ENCODE data around the gene ROCK2.

The ROCK2 gene

DNA sequence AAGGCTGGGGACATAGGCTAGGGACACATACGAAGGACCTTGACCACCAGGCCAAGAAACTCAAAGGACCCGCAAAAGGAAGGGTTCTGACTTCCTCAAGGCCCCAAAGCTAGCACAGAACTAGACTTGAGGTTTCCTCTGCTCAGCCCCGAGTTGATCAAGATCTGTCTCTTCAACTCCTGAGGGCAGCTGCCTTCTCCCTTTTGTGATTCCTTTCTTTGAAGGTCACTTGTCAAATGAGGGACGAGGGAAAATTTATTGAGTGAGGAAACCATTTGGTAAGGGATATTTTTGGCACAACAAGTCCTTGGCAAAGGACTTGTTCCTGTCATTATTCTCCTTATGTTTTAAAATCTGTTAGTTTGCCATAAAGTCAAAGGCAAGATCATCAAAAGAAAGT is 12.3 kb upstream of the ROCK2 start:
- CTCF ChIA-PET = interaction anchor here (0.7 to 1.0 kb wide), 2 partner anchors 11 to 36 kb away, joined by 3 to 4 read pairs; no protein-coding TSS in a partner anchor
- Histone ChIP-seq H3K4me3 (ENCODE audit: low read depth, low read length) (no peak overlapping the region), H3K4me1 (ENCODE audit: control insufficient read depth, insufficient read depth, low read length) (no peaks in the 10 kb centered on the region), H3K27ac (ENCODE audit: extremely low read depth, low read depth, low read length) (no peak overlapping the region), H3K36me3 (ENCODE audit: control insufficient read depth in 2 of 2, insufficient read depth in 1 of 2, low read length in 2 of 2) (no peaks in the 10 kb centered on the region), H3K9me3 (ENCODE audit: control insufficient read depth, insufficient read depth, low read depth, low read length) (no peaks in the 10 kb centered on the region)
- POLR2A ChIA-PET = no interaction called here
- TF ChIP-seq REPIN1 (tag by site-specific recombination; IDR thresholded peaks at IDR 0.05; ENCODE audit: low read depth) = no peak
- TF ChIP-seq ZNF626 (tag by site-specific recombination; IDR thresholded peaks at IDR 0.05) = no peak
- TF ChIP-seq, protein P1, sequence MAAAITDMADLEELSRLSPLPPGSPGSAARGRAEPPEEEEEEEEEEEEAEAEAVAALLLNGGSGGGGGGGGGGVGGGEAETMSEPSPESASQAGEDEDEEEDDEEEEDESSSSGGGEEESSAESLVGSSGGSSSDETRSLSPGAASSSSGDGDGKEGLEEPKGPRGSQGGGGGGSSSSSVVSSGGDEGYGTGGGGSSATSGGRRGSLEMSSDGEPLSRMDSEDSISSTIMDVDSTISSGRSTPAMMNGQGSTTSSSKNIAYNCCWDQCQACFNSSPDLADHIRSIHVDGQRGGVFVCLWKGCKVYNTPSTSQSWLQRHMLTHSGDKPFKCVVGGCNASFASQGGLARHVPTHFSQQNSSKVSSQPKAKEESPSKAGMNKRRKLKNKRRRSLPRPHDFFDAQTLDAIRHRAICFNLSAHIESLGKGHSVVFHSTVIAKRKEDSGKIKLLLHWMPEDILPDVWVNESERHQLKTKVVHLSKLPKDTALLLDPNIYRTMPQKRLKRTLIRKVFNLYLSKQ (tag by site-specific recombination; IDR thresholded peaks at IDR 0.05; ENCODE audit: borderline replicate concordance) = no peak
- no peak for TF ChIP-seq HOXD13 (CRISPR knock-in tag; IDR thresholded peaks at IDR 0.05; ENCODE audit: borderline replicate concordance)
- TF ChIP-seq GLI4 (tag by site-specific recombination; IDR thresholded peaks at IDR 0.05) = no peak
- TF ChIP-seq ZFP37 (tag by site-specific recombination; IDR thresholded peaks at IDR 0.05) = no peak
- TF ChIP-seq ELK4 (IDR thresholded peaks at IDR 0.05; ENCODE audit: borderline replicate concordance, low read depth, low read length) = no peak
- TF ChIP-seq ZNF596 (tag by site-specific recombination; IDR thresholded peaks at IDR 0.05) = no peak
- no peak for TF ChIP-seq YY2 (tag by site-specific recombination; IDR thresholded peaks at IDR 0.05)
- TF ChIP-seq ZBTB11 (tag by site-specific recombination; conservative IDR thresholded peaks at IDR 0.05; ENCODE audit: low read depth) = no peak
- no peak for TF ChIP-seq ZNF792 (tag by site-specific recombination; IDR thresholded peaks at IDR 0.05)
- TF ChIP-seq ZNF692 (tag by site-specific recombination; IDR thresholded peaks at IDR 0.05) = no peak
- TF ChIP-seq GLIS2 (tag by site-specific recombination; IDR thresholded peaks at IDR 0.05) = no peak
- no peak for TF ChIP-seq ZFP41 (tag by site-specific recombination; IDR thresholded peaks at IDR 0.05; ENCODE audit: borderline replicate concordance)
- TF ChIP-seq ZNF175 (tag by site-specific recombination; IDR thresholded peaks at IDR 0.05) = no peak
- no peak for TF ChIP-seq ZNF140 (tag by site-specific recombination; IDR thresholded peaks at IDR 0.05)
- no peak for TF ChIP-seq ZNF274 (IDR thresholded peaks at IDR 0.05; ENCODE audit: low read length)
- no peak for TF ChIP-seq ZNF274 (tag by site-specific recombination; IDR thresholded peaks at IDR 0.05; ENCODE audit: borderline replicate concordance)

Data from HEK293 (cell line).